ENCODE measurements around the gene CLCN2.

- TF ChIP-seq CTCF (IDR thresholded peaks at IDR 0.05; ENCODE audit: poor library complexity) (no peak), EZH2 (IDR thresholded peaks at IDR 0.05; ENCODE audit: borderline replicate concordance) (no peak)
These were observed 9.8 kb downstream of the CLCN2 start for GRCh38 chr3:184351511-184352148.
